22Rv1 (cell line): ENCODE measurements around the gene P2RY2.

ENCODE experiments used
- CTCF ChIP-seq: fragments of 450-650 bp; IDR thresholded peaks from 2 replicates; pipeline ENCODE4 v1.5.1; 2017; ENCODE audit warnings: mild to moderate bottlenecking
- ZFX ChIP-seq: fragments of 450-650 bp; IDR thresholded peaks from 2 replicates; pipeline ENCODE4 v1.6.1; 2017; ENCODE audit warnings: antibody characterized with exemption, borderline replicate concordance

- TF ChIP-seq CTCF (no peak), ZFX (no peak)
Measured at GRCh38 chr11:73249304-73249703, 31.2 kb downstream of the P2RY2 start.
